Measurements from ENCODE around the gene RNU1-4.
"Not testable (repeated sequence)": the region's sequence is repeated elsewhere in the genome, so short reads cannot be mapped to it uniquely, and the experiment has no call there.

The RNU1-4 gene

GRCh38 chr1:16728243-16728949, 11.9 kb upstream of the RNU1-4 start:
- not testable (repeated sequence) for DNase-seq (ENCODE audit: low read depth)

GRCh38 chr1:16732254-16732896, 7.9 kb upstream of the RNU1-4 start:
- not testable (repeated sequence) for DNase-seq (ENCODE audit: low read depth)

- DNase-seq (ENCODE audit: low read depth) = not testable (repeated sequence)
These were observed 914 bp downstream of the RNU1-4 start for GRCh38 chr1:16741230-16741629.

- DNase-seq (ENCODE audit: low read depth) = not testable (repeated sequence)
These were observed 7.3 kb downstream of the RNU1-4 start for GRCh38 chr1:16747660-16748059.

GRCh38 chr1:16748710-16749109, 8.4 kb downstream of the RNU1-4 start:
- not testable (repeated sequence) for DNase-seq (ENCODE audit: low read depth)

GRCh38 chr1:16749910-16750888, 9.9 kb downstream of the RNU1-4 start:
- not testable (repeated sequence) for DNase-seq (ENCODE audit: low read depth)

- DNase-seq (ENCODE audit: low read depth) = not testable (repeated sequence)
These were observed 12.5 kb downstream of the RNU1-4 start for GRCh38 chr1:16752770-16753169.

GRCh38 chr1:16755385-16755784, 15.1 kb downstream of the RNU1-4 start:
- DNase-seq (ENCODE audit: low read depth) = not testable (repeated sequence)

GRCh38 chr1:16755932-16756331, 15.6 kb downstream of the RNU1-4 start:
- not testable (repeated sequence) for DNase-seq (ENCODE audit: low read depth)

GRCh38 chr1:16757574-16757973, 17.3 kb downstream of the RNU1-4 start:
- DNase-seq (ENCODE audit: low read depth) = not testable (repeated sequence)

- DNase-seq (ENCODE audit: low read depth) = not testable (repeated sequence)
These were observed 17.7 kb downstream of the RNU1-4 start for GRCh38 chr1:16758060-16758459.

GRCh38 chr1:16759041-16759493, 18.8 kb downstream of the RNU1-4 start:
- DNase-seq (ENCODE audit: low read depth) = not testable (repeated sequence)

GRCh38 chr1:16759650-16760455, 19.5 kb downstream of the RNU1-4 start:
- DNase-seq (ENCODE audit: low read depth) = not testable (repeated sequence)

- DNase-seq (ENCODE audit: low read depth) = not testable (repeated sequence)
These were observed 20.1 kb downstream of the RNU1-4 start for GRCh38 chr1:16760456-16760765.

GRCh38 chr1:16760801-16761200, 20.5 kb downstream of the RNU1-4 start:
- DNase-seq (ENCODE audit: low read depth) = not testable (repeated sequence)

- not testable (repeated sequence) for DNase-seq (ENCODE audit: low read depth)
These were observed 24.0 kb downstream of the RNU1-4 start for GRCh38 chr1:16764248-16764819.

- DNase-seq (ENCODE audit: low read depth) = not testable (repeated sequence)
These were observed 24.7 kb downstream of the RNU1-4 start for GRCh38 chr1:16764820-16765655.

GRCh38 chr1:16765731-16766605, 25.7 kb downstream of the RNU1-4 start:
- not testable (repeated sequence) for DNase-seq (ENCODE audit: low read depth)

GRCh38 chr1:16766689-16767256, 26.5 kb downstream of the RNU1-4 start:
- DNase-seq (ENCODE audit: low read depth) = not testable (repeated sequence)

All from GM04503 (cell line).